Astrocyte (in vitro differentiated cells and primary cell): ENCODE data around the gene SEMA4D. TPM values are rescaled to one million over a fixed set of nuclear protein-coding genes. Genes with fewer than 3 reads are reported as not detected.

Source experiments
- DNase-seq: peaks from one replicate; pipeline ENCODE4 v3.0.0-alpha.2; 2010; ENCODE audit warnings: low read depth
- FAIRE-seq: peaks from 2 replicates; lab custom pipeline; 2011; peaks lifted over from hg19 to GRCh38; lab: Jason Lieb, UNC
- H2AFZ ChIP-seq: 2 replicates; pipeline ENCODE4 v1.6.0; 2012; ENCODE audit warnings: low read depth, low read length, inconsistent platforms
- H3K27ac ChIP-seq: 2 replicates; pipeline ENCODE4 v1.5.1; 2011; ENCODE audit warnings: low read depth, low read length, inconsistent platforms
- H3K27me3 ChIP-seq: 2 replicates; pipeline ENCODE4 v1.6.0; 2011; ENCODE audit warnings: low read length, inconsistent platforms; ENCODE audit not compliant: insufficient read depth
- H3K36me3 ChIP-seq: 2 replicates; pipeline ENCODE4 v1.5.1; 2011; ENCODE audit warnings: low read length, inconsistent platforms; ENCODE audit not compliant: insufficient read depth
- H3K4me1 ChIP-seq: 2 replicates; pipeline ENCODE4 v1.5.1; 2011; ENCODE audit warnings: low read length, inconsistent platforms; ENCODE audit not compliant: insufficient read depth
- H3K4me2 ChIP-seq: 2 replicates; pipeline ENCODE4 v1.6.0; 2012; ENCODE audit warnings: low read length, inconsistent platforms
- H3K4me3 ChIP-seq: 2 replicates; pipeline ENCODE4 v1.5.1; 2011; ENCODE audit warnings: low read depth, mild to moderate bottlenecking, low read length, inconsistent platforms; ENCODE audit not compliant: insufficient read depth
- H3K79me2 ChIP-seq: 2 replicates; pipeline ENCODE4 v1.6.0; 2012; ENCODE audit warnings: mild to moderate bottlenecking, low read length, inconsistent platforms; ENCODE audit not compliant: insufficient read depth
- H3K9ac ChIP-seq: 2 replicates; pipeline ENCODE4 v1.6.0; 2012; ENCODE audit warnings: mild to moderate bottlenecking, low read length, inconsistent platforms
- H3K9me3 ChIP-seq: 2 replicates; pipeline ENCODE4 v1.5.1; 2012; ENCODE audit warnings: low read depth, mild to moderate bottlenecking, low read length, inconsistent platforms; ENCODE audit not compliant: insufficient read depth
- H4K20me1 ChIP-seq: 2 replicates; pipeline ENCODE4 v1.6.0; 2012; ENCODE audit warnings: low read length, inconsistent platforms; ENCODE audit not compliant: insufficient read depth
- H3K27ac Mint-ChIP-seq: one replicate; pipeline ENCODE4 v1.8.0; 2021; ENCODE audit warnings: mild to moderate bottlenecking, mixed read lengths; ENCODE audit not compliant: unreplicated experiment
- H3K27me3 Mint-ChIP-seq: one replicate; pipeline ENCODE4 v1.8.0; 2021; ENCODE audit warnings: low read depth, mixed read lengths; ENCODE audit not compliant: unreplicated experiment
- H3K36me3 Mint-ChIP-seq: one replicate; pipeline ENCODE4 v1.8.0; 2021; ENCODE audit warnings: low read depth, mixed read lengths; ENCODE audit not compliant: unreplicated experiment
- H3K4me1 Mint-ChIP-seq: one replicate; pipeline ENCODE4 v1.8.0; 2021; ENCODE audit warnings: low read depth, mixed read lengths; ENCODE audit not compliant: unreplicated experiment
- H3K4me3 Mint-ChIP-seq: one replicate; pipeline ENCODE4 v1.8.0; 2021; ENCODE audit warnings: mild to moderate bottlenecking, moderate library complexity, mixed read lengths; ENCODE audit not compliant: unreplicated experiment
- H3K9me3 Mint-ChIP-seq: one replicate; pipeline ENCODE4 v1.8.0; 2021; ENCODE audit warnings: mild to moderate bottlenecking, mixed read lengths; ENCODE audit not compliant: unreplicated experiment
- CTCF ChIP-seq: IDR thresholded peaks from 2 replicates; pipeline ENCODE4 v1.5.1; 2011; ENCODE audit warnings: low read depth, mild to moderate bottlenecking, inconsistent platforms, low read length, moderate library complexity; ENCODE audit not compliant: insufficient read depth
- EZH2 ChIP-seq: IDR thresholded peaks from 2 replicates; pipeline ENCODE4 v1.6.1; 2012; ENCODE audit warnings: mild to moderate bottlenecking, low read length, inconsistent platforms; ENCODE audit not compliant: insufficient read depth
- total RNA-seq: library from RNA; stranded (reverse); gene quantifications from 2 replicates; pipeline ENCODE4 v1.2.1, GENCODE V29; 2021

Gene SEMA4D
- total RNA-seq, 1 donor from 2014 or later, result 6.2 TPM

- Mint-ChIP-seq H3K4me1 (peaks cover 36% of the 10 kb centered on the region), H3K27ac (no peak overlapping the region)
- no peak overlapping the region for H3K9ac ChIP-seq
These were observed 29.5 kb downstream of the SEMA4D start for GRCh38 chr9:89468281-89468960.

GRCh38 chr9:89467278-89467625 lies 30.7 kb downstream of the SEMA4D start:
- no peak for TF ChIP-seq CTCF
- TF ChIP-seq EZH2, result no peak
- DNase-seq, result no peak
- Mint-ChIP-seq H3K27me3 (peaks cover 6% of the 10 kb centered on the region), H3K36me3 (peaks cover 2% of the 10 kb centered on the region), H3K9me3 (no peaks in the 10 kb centered on the region), H3K4me3 (no peak overlapping the region), H3K4me1 (peaks cover 36% of the 10 kb centered on the region), H3K27ac (no peak overlapping the region)
- Histone ChIP-seq H3K4me2 (no peak overlapping the region), H3K36me3 (no peaks in the 10 kb centered on the region), H3K9me3 (no peaks in the 10 kb centered on the region), H3K9ac (no peak overlapping the region), H3K79me2 (no peaks in the 10 kb centered on the region), H4K20me1 (no peaks in the 10 kb centered on the region), H3K27me3 (peaks cover 7% of the 10 kb centered on the region), H3K27ac (no peak overlapping the region), H3K4me1 (no peaks in the 10 kb centered on the region), H2AFZ (no peak overlapping the region), H3K4me3 (no peak overlapping the region)
- no peak for FAIRE-seq

More at GRCh38 chr9:89468281-89468960, 29.5 kb downstream of the SEMA4D start:
- Histone ChIP-seq H3K9me3 (no peaks in the 10 kb centered on the region), H3K4me2 (no peak overlapping the region), H3K79me2 (no peaks in the 10 kb centered on the region), H2AFZ (no peak overlapping the region), H3K27ac (no peak overlapping the region), H4K20me1 (no peaks in the 10 kb centered on the region), H3K36me3 (no peaks in the 10 kb centered on the region), H3K4me3 (no peak overlapping the region), H3K27me3 (peaks cover 5% of the 10 kb centered on the region), H3K4me1 (no peaks in the 10 kb centered on the region)
- H3K4me3 Mint-ChIP-seq, result no peak overlapping the region
- peaks cover 6% of the 10 kb centered on the region for H3K27me3 Mint-ChIP-seq
- no peak for DNase-seq
- no peak for FAIRE-seq
- TF ChIP-seq EZH2 (no peak), CTCF (no peak)
- no peaks in the 10 kb centered on the region for H3K9me3 Mint-ChIP-seq
- peaks cover 2% of the 10 kb centered on the region for H3K36me3 Mint-ChIP-seq

GRCh38 chr9:89466451-89467277 lies 31.2 kb downstream of the SEMA4D start:
- no peaks in the 10 kb centered on the region for H3K79me2 ChIP-seq
- H3K4me1 ChIP-seq, result no peaks in the 10 kb centered on the region
- no peak for FAIRE-seq
- no peak overlapping the region for H2AFZ ChIP-seq
- H3K27me3 Mint-ChIP-seq, result peaks cover 6% of the 10 kb centered on the region
- H3K27me3 ChIP-seq, result peaks cover 7% of the 10 kb centered on the region
- H3K4me1 Mint-ChIP-seq, result peaks cover 36% of the 10 kb centered on the region
- H3K36me3 ChIP-seq, result no peaks in the 10 kb centered on the region
- H3K9me3 ChIP-seq, result no peaks in the 10 kb centered on the region
- DNase-seq, result no peak
- H3K4me3 ChIP-seq, result no peak overlapping the region
- no peak overlapping the region for H3K4me3 Mint-ChIP-seq
- H3K27ac ChIP-seq, result no peak overlapping the region
- TF ChIP-seq EZH2, result no peak
- TF ChIP-seq CTCF, result no peak
- peaks cover 2% of the 10 kb centered on the region for H3K36me3 Mint-ChIP-seq
- H4K20me1 ChIP-seq, result no peaks in the 10 kb centered on the region
- H3K9me3 Mint-ChIP-seq, result no peaks in the 10 kb centered on the region
- H3K9ac ChIP-seq, result no peak overlapping the region
- H3K4me2 ChIP-seq, result no peak overlapping the region
- no peak overlapping the region for H3K27ac Mint-ChIP-seq
